ENCODE measurements around the gene C3.

DNA sequence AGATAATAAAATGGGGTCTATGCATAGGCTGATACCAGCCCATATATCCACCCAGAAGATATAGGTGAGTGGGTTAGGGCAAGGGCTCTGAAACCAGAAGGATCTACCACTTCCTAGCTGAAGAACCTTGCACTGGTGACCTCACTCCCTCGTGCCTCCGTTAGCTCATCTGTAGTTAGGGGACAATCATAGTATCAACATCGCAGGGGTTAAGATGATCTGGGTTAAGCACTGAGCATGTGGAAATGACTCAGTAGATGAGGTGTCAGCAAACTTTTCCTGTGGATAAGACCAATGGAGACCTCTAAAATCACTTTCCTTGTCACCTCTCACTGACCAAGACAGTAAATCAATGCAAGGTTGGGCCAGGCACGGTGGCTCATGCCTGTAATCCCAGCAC, 81.0 kb downstream of the C3 start:
- no peak for TF ChIP-seq EZH2phosphoT487 (IDR thresholded peaks at IDR 0.05; ENCODE audit: unreplicated experiment)
- TF ChIP-seq, protein P1, sequence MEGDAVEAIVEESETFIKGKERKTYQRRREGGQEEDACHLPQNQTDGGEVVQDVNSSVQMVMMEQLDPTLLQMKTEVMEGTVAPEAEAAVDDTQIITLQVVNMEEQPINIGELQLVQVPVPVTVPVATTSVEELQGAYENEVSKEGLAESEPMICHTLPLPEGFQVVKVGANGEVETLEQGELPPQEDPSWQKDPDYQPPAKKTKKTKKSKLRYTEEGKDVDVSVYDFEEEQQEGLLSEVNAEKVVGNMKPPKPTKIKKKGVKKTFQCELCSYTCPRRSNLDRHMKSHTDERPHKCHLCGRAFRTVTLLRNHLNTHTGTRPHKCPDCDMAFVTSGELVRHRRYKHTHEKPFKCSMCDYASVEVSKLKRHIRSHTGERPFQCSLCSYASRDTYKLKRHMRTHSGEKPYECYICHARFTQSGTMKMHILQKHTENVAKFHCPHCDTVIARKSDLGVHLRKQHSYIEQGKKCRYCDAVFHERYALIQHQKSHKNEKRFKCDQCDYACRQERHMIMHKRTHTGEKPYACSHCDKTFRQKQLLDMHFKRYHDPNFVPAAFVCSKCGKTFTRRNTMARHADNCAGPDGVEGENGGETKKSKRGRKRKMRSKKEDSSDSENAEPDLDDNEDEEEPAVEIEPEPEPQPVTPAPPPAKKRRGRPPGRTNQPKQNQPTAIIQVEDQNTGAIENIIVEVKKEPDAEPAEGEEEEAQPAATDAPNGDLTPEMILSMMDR (conservative IDR thresholded peaks at IDR 0.05; ENCODE audit: low read depth in 2 of 2) = no peak
- no peak for TF ChIP-seq CREB1 (CRISPR knock-in tag; IDR thresholded peaks at IDR 0.05; ENCODE audit: low read depth)
- no peak for TF ChIP-seq ZNF331 (CRISPR knock-in tag; IDR thresholded peaks at IDR 0.05; ENCODE audit: low read depth)

Data from GM23338 (cell line).